Cardiac muscle cell (in vitro differentiated cells and primary cell): ENCODE results near the gene EXOC3. TPM values are rescaled to one million over a fixed set of nuclear protein-coding genes. Genes with fewer than 3 reads are reported as not detected.
A peak's percentile ranks its signal among the peaks of the same experiment; 100 is the strongest.

ENCODE experiments used
- DNase-seq, 2 donors: peaks; one replicate each; pipeline versions ENCODE4 v3.0.0 to v3.0.0-alpha.2; 2010 to 2017; ENCODE audit warnings: low read depth in 1 of 2, low spot score in 1 of 2
- H3K27ac ChIP-seq: fragments of 200-600 bp; sonication (generic); 2 replicates; pipeline ENCODE4 v1.5.1; 2016
- H3K27me3 ChIP-seq: fragments of 200-600 bp; sonication (generic); 2 replicates; pipeline ENCODE4 v1.6.0; 2016; ENCODE audit warnings: control low read depth
- H3K36me3 ChIP-seq: fragments of 200-600 bp; sonication (generic); 2 replicates; pipeline ENCODE4 v1.5.1; 2016; ENCODE audit warnings: control low read depth
- H3K4me1 ChIP-seq: fragments of 200-600 bp; sonication (generic); 2 replicates; pipeline ENCODE4 v1.8.1; 2017; ENCODE audit warnings: low read depth, mild to moderate bottlenecking, mixed run types
- H3K4me3 ChIP-seq: fragments of 200-600 bp; sonication (generic); 2 replicates; pipeline ENCODE4 v1.5.1; 2016; ENCODE audit warnings: mild to moderate bottlenecking
- H3K9me3 ChIP-seq: fragments of 200-600 bp; sonication (generic); 2 replicates; pipeline ENCODE4 v1.5.1; 2017; ENCODE audit warnings: low read depth, mild to moderate bottlenecking, control low read depth
- CTCF ChIP-seq: IDR thresholded peaks from 2 replicates; pipeline ENCODE4 v1.5.1; 2012; ENCODE audit warnings: low read depth, mild to moderate bottlenecking, low read length
- polyA plus RNA-seq: library from polyadenylated mRNA; unstranded; fragments of >200 nt; fragmentation: Nextera tagmentation; extraction: Ambion mirVana; gene quantifications from 2 replicates; pipeline ENCODE4 v1.2.1, GENCODE V29; 2016
- total RNA-seq: library from RNA; depleted of rRNA; stranded (reverse); fragments of >200 nt; gene quantifications from 2 replicates; pipeline ENCODE4 v1.2.3, GENCODE V29; 2016

The EXOC3 gene
- total and polyA plus RNA-seq, 2 experiments from 2014 or later: 34.8 to 56.4 TPM

- peak; percentile 50 to 55 for DNase-seq
- Histone ChIP-seq H3K27ac (no peak overlapping the region), H3K4me3 (no peak overlapping the region), H3K36me3 (peaks cover 31% of the 10 kb centered on the region), H3K4me1 (peaks cover 6% of the 10 kb centered on the region), H3K27me3 (no peaks in the 10 kb centered on the region), H3K9me3 (no peaks in the 10 kb centered on the region)
- peak; percentile 60 for TF ChIP-seq CTCF
Observed at GRCh38 chr5:446883-447263, 3.9 kb downstream of the EXOC3 start.

- no peak overlapping the region for H3K27ac ChIP-seq
- H3K4me3 ChIP-seq: no peak overlapping the region
- H3K4me1 ChIP-seq: peaks cover 3% of the 10 kb centered on the region
- no peak for DNase-seq
- peaks cover 31% of the 10 kb centered on the region for H3K36me3 ChIP-seq
- TF ChIP-seq CTCF: no peak
- no peaks in the 10 kb centered on the region for H3K9me3 ChIP-seq
- H3K27me3 ChIP-seq: no peaks in the 10 kb centered on the region
Observed at GRCh38 chr5:447501-447900, 4.5 kb downstream of the EXOC3 start.

GRCh38 chr5:448061-448765, 5.2 kb downstream of the EXOC3 start:
- H3K27me3 ChIP-seq: no peaks in the 10 kb centered on the region
- TF ChIP-seq CTCF: no peak
- H3K4me3 ChIP-seq: no peak overlapping the region
- peaks cover 3% of the 10 kb centered on the region for H3K4me1 ChIP-seq
- H3K36me3 ChIP-seq: peaks cover 31% of the 10 kb centered on the region
- no peak overlapping the region for H3K27ac ChIP-seq
- H3K9me3 ChIP-seq: no peaks in the 10 kb centered on the region
- DNase-seq: no peak

- H3K4me3 ChIP-seq: no peak overlapping the region
- no peak overlapping the region for H3K27ac ChIP-seq
- no peaks in the 10 kb centered on the region for H3K9me3 ChIP-seq
- H3K27me3 ChIP-seq: no peaks in the 10 kb centered on the region
- peaks cover 3% of the 10 kb centered on the region for H3K4me1 ChIP-seq
- TF ChIP-seq CTCF: no peak
- peaks cover 34% of the 10 kb centered on the region for H3K36me3 ChIP-seq
- no peak for DNase-seq
Observed at GRCh38 chr5:448766-449090, 5.8 kb downstream of the EXOC3 start.

GRCh38 chr5:449151-449550, 6.2 kb downstream of the EXOC3 start:
- Histone ChIP-seq H3K9me3 (no peaks in the 10 kb centered on the region), H3K36me3 (peaks cover 36% of the 10 kb centered on the region), H3K4me3 (no peak overlapping the region), H3K27me3 (no peaks in the 10 kb centered on the region), H3K27ac (no peak overlapping the region), H3K4me1 (no peaks in the 10 kb centered on the region)
- TF ChIP-seq CTCF: no peak
- no peak for DNase-seq
